Gastrocnemius medialis (tissue), 4 donors: Measurements from ENCODE around the gene GREB1.

Experiments
- POLR2A ChIP-seq, 2 donors: fragments of 450-650 bp; IDR thresholded peaks; one replicate each; pipeline ENCODE4 v1.6.1; 2017; ENCODE audit warnings: antibody characterized with exemption in 2 of 2, mild to moderate bottlenecking in 2 of 2, moderate library complexity in 2 of 2
- TF ChIP-seq, protein P1 (sequence below), 5 experiments: fragments of 450-650 bp in 3 of 5; fragments of 200-600 bp in 2 of 5; sonication (generic) in 2 of 5; IDR thresholded peaks in 4 of 5; conservative IDR thresholded peaks in 1 of 5; 1 replicate in 4 of 5; 2 replicates in 1 of 5; pipeline ENCODE4 v1.5.1; 2016 to 2019; ENCODE audit warnings: antibody characterized with exemption in 5 of 5, mild to moderate bottlenecking in 3 of 5, moderate library complexity in 3 of 5

DNA sequence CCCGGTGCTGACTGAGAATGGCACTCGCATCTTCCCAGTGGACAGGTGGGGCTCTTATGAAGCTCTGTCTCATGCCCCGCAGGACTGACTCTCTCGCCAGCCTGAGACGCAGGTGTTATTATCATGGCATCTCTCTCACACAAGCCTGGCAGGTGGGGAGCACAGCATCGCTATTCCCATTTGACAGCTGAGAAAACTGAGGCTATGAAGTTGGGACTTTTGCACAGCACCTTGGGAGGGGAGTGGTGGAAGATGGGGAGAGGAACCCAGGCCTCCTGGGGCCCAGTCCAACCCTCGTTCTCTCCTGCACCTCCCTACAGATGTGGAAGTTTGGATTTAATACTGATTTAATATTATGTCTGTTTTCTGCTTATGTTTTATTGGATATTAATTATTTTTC, 145.2 kb downstream of the GREB1 start:
- TF ChIP-seq, protein P1, sequence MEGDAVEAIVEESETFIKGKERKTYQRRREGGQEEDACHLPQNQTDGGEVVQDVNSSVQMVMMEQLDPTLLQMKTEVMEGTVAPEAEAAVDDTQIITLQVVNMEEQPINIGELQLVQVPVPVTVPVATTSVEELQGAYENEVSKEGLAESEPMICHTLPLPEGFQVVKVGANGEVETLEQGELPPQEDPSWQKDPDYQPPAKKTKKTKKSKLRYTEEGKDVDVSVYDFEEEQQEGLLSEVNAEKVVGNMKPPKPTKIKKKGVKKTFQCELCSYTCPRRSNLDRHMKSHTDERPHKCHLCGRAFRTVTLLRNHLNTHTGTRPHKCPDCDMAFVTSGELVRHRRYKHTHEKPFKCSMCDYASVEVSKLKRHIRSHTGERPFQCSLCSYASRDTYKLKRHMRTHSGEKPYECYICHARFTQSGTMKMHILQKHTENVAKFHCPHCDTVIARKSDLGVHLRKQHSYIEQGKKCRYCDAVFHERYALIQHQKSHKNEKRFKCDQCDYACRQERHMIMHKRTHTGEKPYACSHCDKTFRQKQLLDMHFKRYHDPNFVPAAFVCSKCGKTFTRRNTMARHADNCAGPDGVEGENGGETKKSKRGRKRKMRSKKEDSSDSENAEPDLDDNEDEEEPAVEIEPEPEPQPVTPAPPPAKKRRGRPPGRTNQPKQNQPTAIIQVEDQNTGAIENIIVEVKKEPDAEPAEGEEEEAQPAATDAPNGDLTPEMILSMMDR (IDR thresholded peaks at IDR 0.05 in 4 of 5, conservative IDR thresholded peaks at IDR 0.05 in 1 of 5), result no peak
- no peak for TF ChIP-seq POLR2A (IDR thresholded peaks at IDR 0.05)
